GM19324 (cell line): ENCODE results near the gene PPP2R5C.

Experiments used
- ATAC-seq: cut with Tn5 transposase; IDR thresholded peaks from one replicate; pipeline ENCODE4 v1.9.1; 2021; ENCODE audit warnings: mild to moderate bottlenecking, moderate library complexity; ENCODE audit not compliant: unreplicated experiment, low FRiP score

PPP2R5C gene

DNA sequence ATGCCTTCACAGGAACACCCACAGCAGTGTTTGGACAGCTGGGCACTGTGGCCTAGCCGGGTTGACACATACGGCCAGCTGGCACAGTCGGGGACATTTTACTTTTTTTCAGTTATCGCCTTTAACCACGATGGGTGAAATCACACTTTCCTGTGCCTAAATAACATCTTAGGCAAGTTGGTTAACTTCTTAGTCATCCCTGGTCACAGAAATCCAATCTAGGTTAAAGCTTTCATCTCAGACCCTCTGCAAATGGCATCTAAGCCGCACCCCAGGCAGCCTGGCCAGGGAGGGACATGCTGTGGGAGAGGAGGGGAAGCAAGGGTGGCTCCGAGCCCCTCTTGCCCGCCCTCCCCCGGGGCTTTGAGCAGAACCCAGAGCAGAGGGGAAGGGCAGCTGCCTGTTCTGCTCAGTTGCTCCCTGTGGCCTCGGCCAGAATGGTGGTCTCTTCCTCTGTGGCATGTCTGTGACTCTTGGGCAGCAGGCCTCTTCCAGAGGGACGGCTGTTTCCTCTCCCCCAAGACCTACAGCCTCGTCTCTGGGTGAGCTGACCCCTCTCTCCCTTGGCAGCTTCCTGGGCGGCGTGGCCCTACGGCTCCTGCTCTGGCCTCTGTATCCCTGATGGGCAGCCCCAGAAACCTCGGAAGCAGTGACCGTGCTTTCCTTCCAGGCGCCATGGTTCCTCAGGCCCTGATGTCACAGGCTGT, 117.5 kb downstream of the PPP2R5C start:
- ATAC-seq, result no peak

- no peak for ATAC-seq
These were observed 118.2 kb downstream of the PPP2R5C start for GRCh38 chr14:101879529-101880336.

DNA sequence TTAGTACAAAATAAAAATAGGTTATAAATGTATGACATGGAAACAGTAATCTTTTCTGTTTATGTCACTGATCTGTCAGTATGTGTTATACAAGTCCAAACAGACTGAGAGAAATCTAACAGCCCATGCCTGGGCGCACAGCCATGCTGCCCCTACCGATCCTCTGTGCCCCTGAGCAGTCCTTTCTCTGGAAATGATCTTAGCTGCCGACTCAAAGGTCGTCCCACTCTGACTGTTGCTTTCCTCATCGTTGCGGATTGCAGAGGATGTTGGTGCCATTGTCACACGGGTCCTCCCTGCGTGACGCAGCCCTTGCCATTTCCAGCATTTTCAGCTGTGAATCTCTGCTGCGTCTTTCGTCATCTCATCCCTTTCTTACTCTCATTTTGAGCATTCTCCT, 119.9 kb downstream of the PPP2R5C start:
- ATAC-seq, result no peak

- ATAC-seq, result no peak
These were observed 120.8 kb downstream of the PPP2R5C start for GRCh38 chr14:101882141-101882935.

GRCh38 chr14:101884089-101884933, 122.8 kb downstream of the PPP2R5C start:
- no peak for ATAC-seq

DNA sequence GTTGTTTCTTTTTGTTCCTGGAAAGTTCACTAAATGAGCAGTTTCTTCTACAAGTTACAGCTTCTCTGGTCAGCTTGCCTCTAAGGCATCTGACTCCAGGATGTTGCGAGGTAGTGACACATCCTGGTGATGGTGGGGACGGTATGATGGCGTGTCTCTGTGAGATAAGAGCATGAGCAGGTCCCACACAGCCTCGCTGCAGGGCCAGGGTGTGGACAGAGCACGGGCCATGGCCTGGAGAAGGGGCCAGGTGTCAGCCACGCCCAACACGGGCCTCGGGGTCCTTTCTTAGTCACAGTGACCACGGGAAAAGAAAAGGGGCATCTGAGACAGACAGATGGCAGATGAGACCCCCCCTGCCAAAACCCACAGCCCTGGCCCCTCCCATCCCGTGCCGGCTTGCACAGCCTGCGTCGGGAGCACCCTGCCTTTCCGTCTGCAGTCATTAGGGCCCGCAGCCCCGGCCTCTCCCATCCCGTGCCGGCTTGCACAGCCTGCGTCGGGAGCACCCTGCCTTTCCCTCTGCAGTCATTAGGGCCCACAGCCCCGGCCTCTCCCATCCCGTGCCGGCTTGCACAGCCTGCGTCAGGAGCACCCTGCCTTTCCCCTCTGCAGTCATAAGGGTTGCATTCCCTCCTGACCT, 123.5 kb downstream of the PPP2R5C start:
- no peak for ATAC-seq

DNA sequence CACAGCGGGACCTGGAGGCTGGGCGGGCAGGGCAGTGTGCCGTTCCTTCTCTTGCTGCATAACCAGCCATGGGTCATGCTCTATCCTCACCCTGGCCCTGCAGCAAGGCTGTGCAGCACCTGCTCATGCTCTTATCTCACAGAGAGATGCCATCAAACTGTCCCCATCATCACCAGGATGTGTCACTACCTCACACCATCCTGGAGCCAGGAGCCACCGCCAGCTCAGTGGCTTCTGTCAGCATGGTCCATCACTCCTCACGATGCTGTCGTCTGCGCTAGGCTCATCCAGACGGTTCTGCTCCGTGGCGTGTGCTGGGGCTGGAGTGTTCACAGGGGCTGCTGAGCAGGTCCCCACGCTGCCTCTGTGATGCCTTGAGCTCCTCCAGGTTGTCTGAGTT, 125.7 kb downstream of the PPP2R5C start:
- no peak for ATAC-seq

GRCh38 chr14:101888182-101888581, 126.7 kb downstream of the PPP2R5C start:
- no peak for ATAC-seq

DNA sequence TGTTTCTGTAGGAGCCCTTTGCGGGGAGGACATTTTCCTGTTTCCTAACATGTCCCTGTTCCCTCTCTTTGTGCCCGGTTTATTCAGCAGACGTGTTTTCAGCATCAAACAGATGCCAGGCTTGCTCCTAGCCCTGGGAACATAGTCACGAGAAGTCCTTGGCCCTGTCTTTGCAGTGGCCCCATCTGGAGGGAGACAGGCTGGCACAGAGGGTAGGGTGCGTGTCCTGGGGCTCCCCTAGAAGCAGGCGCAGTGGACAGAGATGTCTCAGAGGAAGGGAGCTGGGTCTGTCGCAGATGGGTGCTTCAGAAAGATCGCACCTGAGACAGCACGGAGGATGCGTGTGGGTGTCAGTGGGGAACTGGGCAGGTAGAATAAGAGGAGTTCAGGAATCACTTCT, 127.9 kb downstream of the PPP2R5C start:
- no peak for ATAC-seq

DNA sequence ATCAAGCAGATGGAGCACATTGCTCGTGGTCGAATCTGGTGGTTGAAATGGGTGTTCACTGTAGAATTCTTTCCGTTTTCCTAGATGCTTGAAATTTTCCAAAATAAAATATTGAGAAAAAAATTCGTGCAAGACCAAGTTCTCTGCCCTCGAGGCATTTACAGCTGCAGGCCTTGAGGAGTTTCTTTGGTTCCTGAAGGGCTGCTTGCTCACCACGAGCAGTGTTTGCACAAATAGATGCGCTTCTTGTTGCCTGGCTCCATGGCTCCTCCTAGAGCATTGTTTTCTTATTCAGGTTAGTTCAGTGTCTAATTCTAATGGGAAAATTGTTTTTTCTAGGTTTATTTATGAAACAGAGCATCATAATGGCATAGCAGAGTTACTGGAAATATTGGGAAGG, 128.4 kb downstream of the PPP2R5C start:
- no peak for ATAC-seq

- no peak for ATAC-seq
These were observed 130.0 kb downstream of the PPP2R5C start for GRCh38 chr14:101891471-101891870.

- ATAC-seq, result no peak
These were observed 132.2 kb downstream of the PPP2R5C start for GRCh38 chr14:101893759-101894158.

- ATAC-seq, result no peak
These were observed 133.0 kb downstream of the PPP2R5C start for GRCh38 chr14:101894365-101895081.

GRCh38 chr14:101895256-101895655, 133.7 kb downstream of the PPP2R5C start:
- ATAC-seq, result no peak

GRCh38 chr14:101897326-101897725, 135.8 kb downstream of the PPP2R5C start:
- no peak for ATAC-seq

DNA sequence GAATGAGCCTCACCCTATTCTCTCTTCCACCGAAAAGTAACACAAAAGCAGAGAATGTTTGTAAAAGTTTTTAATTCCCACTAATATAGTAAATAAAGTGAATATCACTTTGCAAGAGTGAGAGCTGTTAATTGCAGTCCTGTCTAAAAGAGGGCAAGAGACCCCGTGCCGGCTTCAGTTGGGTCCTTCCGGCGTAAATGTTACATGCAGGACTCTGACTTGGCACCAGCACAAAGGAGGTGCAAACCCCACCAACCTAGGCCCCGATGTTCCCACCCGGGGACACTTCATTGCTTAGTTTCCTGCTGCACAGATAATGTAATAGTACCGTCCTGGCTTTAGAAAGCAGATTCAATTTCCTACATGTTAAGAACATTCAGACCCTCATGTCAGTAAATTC, 136.9 kb downstream of the PPP2R5C start:
- no peak for ATAC-seq

- ATAC-seq, result no peak
These were observed 137.8 kb downstream of the PPP2R5C start for GRCh38 chr14:101899263-101899662.

- ATAC-seq, result no peak
These were observed 138.7 kb downstream of the PPP2R5C start for GRCh38 chr14:101900253-101900652.

DNA sequence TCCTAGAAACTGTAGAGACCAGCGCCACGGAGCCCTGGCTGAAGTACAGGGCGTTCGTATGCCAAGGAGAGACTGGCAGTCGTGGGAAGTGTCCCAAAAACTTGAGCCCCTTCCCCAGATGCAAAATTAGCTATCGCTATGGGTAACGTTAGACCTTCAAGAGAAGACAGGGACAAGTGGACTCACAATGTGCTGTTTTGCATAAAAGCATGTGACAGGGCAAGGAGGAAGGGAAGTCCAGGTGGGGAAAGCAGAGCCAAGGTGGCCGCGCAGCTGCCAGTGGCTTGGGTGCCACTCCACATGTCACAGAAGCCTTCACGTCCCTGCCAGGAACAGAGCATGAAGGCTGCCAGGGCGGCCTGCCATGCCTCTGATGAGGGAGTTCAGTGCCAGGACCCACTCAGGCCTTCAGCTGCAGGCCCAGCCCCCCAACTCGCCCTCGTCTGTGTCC, 141.6 kb downstream of the PPP2R5C start:
- no peak for ATAC-seq
